ENCODE data around the gene CD247.

- TF ChIP-seq EZH2phosphoT487 (IDR thresholded peaks at IDR 0.05; ENCODE audit: insufficient read depth, low read depth), result no peak
- no peak for TF ChIP-seq EZH2 (IDR thresholded peaks at IDR 0.05; ENCODE audit: insufficient read depth, poor library complexity, severe bottlenecking)
These were observed 4.0 kb downstream of the CD247 start for GRCh38 chr1:167514288-167514687.

Measured in GM23248 (cell line).